HepG2 (cell line): ENCODE measurements around the gene UBE2Q2. TPM values are rescaled to one million over a fixed set of nuclear protein-coding genes. Genes with fewer than 3 reads are reported as not detected.

ENCODE experiments used
- ARID3A ChIP-seq: IDR thresholded peaks from 2 replicates; pipeline ENCODE4 v1.6.1; 2012; ENCODE audit warnings: low read depth, low read length, improper control_type of control experiment
- ARID5B ChIP-seq: IDR thresholded peaks from 2 replicates; pipeline ENCODE4 v1.4.0; 2020; ENCODE audit warnings: mild to moderate bottlenecking, missing genetic modification reagents
- CEBPG ChIP-seq: IDR thresholded peaks from 2 replicates; pipeline ENCODE4 v1.6.1; 2016
- FOXC1 ChIP-seq: sonication (generic); formaldehyde crosslinking; IDR thresholded peaks from 2 replicates; pipeline ENCODE4 v1.8.0; 2022; ENCODE audit warnings: mild to moderate bottlenecking, missing genetic modification reagents, borderline replicate concordance
- KLF13 ChIP-seq: sonication (generic); formaldehyde crosslinking; IDR thresholded peaks from 2 replicates; pipeline ENCODE4 v1.4.0; 2020; ENCODE audit warnings: mild to moderate bottlenecking, missing genetic modification reagents
- MAFK ChIP-seq, 2 experiments: IDR thresholded peaks in 1 of 2; conservative IDR thresholded peaks in 1 of 2; 2 replicates each; pipeline ENCODE4 v1.6.1; 2011; ENCODE audit warnings: improper control_type of control experiment in 2 of 2, low read length in 2 of 2
- MTF2 ChIP-seq: sonication (generic); formaldehyde crosslinking; IDR thresholded peaks from 2 replicates; pipeline ENCODE4 v1.5.0; 2020; ENCODE audit warnings: missing genetic modification reagents, borderline replicate concordance
- NR2C2 ChIP-seq: sonication (generic); formaldehyde crosslinking; IDR thresholded peaks from 2 replicates; pipeline ENCODE4 v1.4.0; 2020; ENCODE audit warnings: missing genetic modification reagents, mild to moderate bottlenecking, moderate library complexity, borderline replicate concordance
- SIN3B ChIP-seq: fragments of 150-350 bp; IDR thresholded peaks from 2 replicates; pipeline ENCODE4 v1.6.1; 2014; ENCODE audit warnings: low read length
- SKIL ChIP-seq: sonication (generic); formaldehyde crosslinking; IDR thresholded peaks from 2 replicates; pipeline ENCODE4 v1.8.0; 2022; ENCODE audit warnings: missing genetic modification reagents, mild to moderate bottlenecking, moderate library complexity, borderline replicate concordance
- SMAD3 ChIP-seq: sonication (generic); formaldehyde crosslinking; IDR thresholded peaks from 2 replicates; pipeline ENCODE4 v1.4.0; 2020; ENCODE audit warnings: missing genetic modification reagents
- SP2 ChIP-seq: sonication (generic); formaldehyde crosslinking; IDR thresholded peaks from 2 replicates; pipeline ENCODE4 v1.5.1; 2020; ENCODE audit warnings: mild to moderate bottlenecking, missing genetic modification reagents
- SRSF1 ChIP-seq: fragments of 200-400 bp; formaldehyde crosslinking; optimal IDR thresholded peaks from 2 replicates; pipeline ENCODE3; 2017; ENCODE audit warnings: mild to moderate bottlenecking, low read depth, low read length, moderate library complexity
- TBX3 ChIP-seq: fragments of 450-650 bp; IDR thresholded peaks from 2 replicates; pipeline ENCODE4 v1.6.1; 2017; ENCODE audit warnings: antibody characterized with exemption, mild to moderate bottlenecking, inconsistent platforms, borderline replicate concordance
- TP53 ChIP-seq: sonication (generic); formaldehyde crosslinking; conservative IDR thresholded peaks from 2 replicates; pipeline ENCODE4 v1.4.0; 2020; ENCODE audit warnings: missing genetic modification reagents
- ZBTB38 ChIP-seq: sonication (generic); formaldehyde crosslinking; IDR thresholded peaks from 2 replicates; pipeline ENCODE4 v1.5.1; 2020; ENCODE audit warnings: mild to moderate bottlenecking, missing genetic modification reagents
- ZEB1 ChIP-seq: IDR thresholded peaks from 2 replicates; pipeline ENCODE4 v1.6.1; 2012; ENCODE audit warnings: mild to moderate bottlenecking, low read depth, inconsistent platforms; ENCODE audit not compliant: insufficient replicate concordance
- ZMAT3 ChIP-seq: sonication (generic); formaldehyde crosslinking; conservative IDR thresholded peaks from 2 replicates; pipeline ENCODE4 v1.7.0; 2021; ENCODE audit warnings: missing genetic modification reagents
- ZNF138 ChIP-seq: sonication (generic); formaldehyde crosslinking; IDR thresholded peaks from 2 replicates; pipeline ENCODE4 v1.5.0; 2020; ENCODE audit warnings: mild to moderate bottlenecking, low read depth, missing genetic modification reagents
- ZNF550 ChIP-seq: sonication (generic); formaldehyde crosslinking; IDR thresholded peaks from 2 replicates; pipeline ENCODE4 v1.4.0; 2020; ENCODE audit warnings: mild to moderate bottlenecking, missing genetic modification reagents, borderline replicate concordance
- ZNF572 ChIP-seq: sonication (generic); formaldehyde crosslinking; IDR thresholded peaks from 2 replicates; pipeline ENCODE4 v1.5.1; 2020; ENCODE audit warnings: mild to moderate bottlenecking, missing genetic modification reagents
- ZNF576 ChIP-seq: sonication (generic); formaldehyde crosslinking; IDR thresholded peaks from 2 replicates; pipeline ENCODE4 v1.4.0; 2020; ENCODE audit warnings: mild to moderate bottlenecking, missing genetic modification reagents
- polyA plus RNA-seq, 8 experiments: library from polyadenylated mRNA; depleted of rRNA in 3 of 8; stranded (reverse) in 7 of 8; unstranded in 1 of 8; fragments of >200 nt; fragmentation: Illumina TruSeq in 4 of 8; extraction: Trizol in 4 of 8; gene quantifications; 2 replicates each; pipeline versions ENCODE4 v1.2.1 to v1.2.3, GENCODE V29; 2011 to 2016; ENCODE audit warnings: low read depth in 4 of 8, missing spikeins in 1 of 8, mixed read lengths in 1 of 8; ENCODE audit not compliant: insufficient read depth in 1 of 8
- total RNA-seq, 5 experiments: library from RNA; depleted of rRNA; stranded (reverse); fragments of >200 nt; fragmentation: Illumina TruSeq; extraction: Trizol; gene quantifications; 2 replicates each; pipeline ENCODE4 v1.2.3, GENCODE V29; 2016; ENCODE audit warnings: low read depth in 1 of 5

UBE2Q2 gene
- total and polyA plus RNA-seq, 2 of the 13 experiments (the other 11 are each of a cell fraction or from before 2014, with no cell fraction given) = 10.6 to 20.4 TPM

- TF ChIP-seq NR2C2 (CRISPR knock-in tag) = no peak; the same call in 1 of the 2 replicates
- no peak for TF ChIP-seq ZNF550
- TF ChIP-seq SP2 (CRISPR knock-in tag) = no peak
- no peak for TF ChIP-seq KLF13 (CRISPR knock-in tag)
- TF ChIP-seq FOXC1 (CRISPR knock-in tag) = peak; percentile 66; the same call in 1 of the 2 replicates
- no peak for TF ChIP-seq ZNF572
- no peak for TF ChIP-seq TP53 (CRISPR knock-in tag)
- no peak for TF ChIP-seq ZBTB38
- TF ChIP-seq SRSF1 = no peak
- TF ChIP-seq ZNF576 (CRISPR knock-in tag) = no peak
- no peak for TF ChIP-seq ZNF138 (CRISPR knock-in tag)
- no peak for TF ChIP-seq TBX3
- TF ChIP-seq ARID3A = no peak
- TF ChIP-seq MTF2 = no peak
- no peak for TF ChIP-seq ZEB1
- TF ChIP-seq ARID5B (CRISPR knock-in tag) = 0 out of 2 replicates have a peak, but pooled peaks have one; percentile 6
- no peak for TF ChIP-seq SMAD3
- no peak; the same call in 1 of the 2 replicates for TF ChIP-seq SKIL (CRISPR knock-in tag)
- no peak for TF ChIP-seq CEBPG (CRISPR knock-in tag)
- no peak for TF ChIP-seq SIN3B
- TF ChIP-seq ZMAT3 (CRISPR knock-in tag) = no peak; the same call in 1 of the 2 replicates
- TF ChIP-seq MAFK (conservative IDR thresholded peaks at IDR 0.05 in 1 of 2, IDR thresholded peaks at IDR 0.05 in 1 of 2; ENCODE audit: low read length in 2 of 2) = no peak
Observed at GRCh38 chr15:75842722-75843677, at the start of gene UBE2Q2 (continued).
